ENCODE measurements around the gene BOK.

BOK gene

DNA sequence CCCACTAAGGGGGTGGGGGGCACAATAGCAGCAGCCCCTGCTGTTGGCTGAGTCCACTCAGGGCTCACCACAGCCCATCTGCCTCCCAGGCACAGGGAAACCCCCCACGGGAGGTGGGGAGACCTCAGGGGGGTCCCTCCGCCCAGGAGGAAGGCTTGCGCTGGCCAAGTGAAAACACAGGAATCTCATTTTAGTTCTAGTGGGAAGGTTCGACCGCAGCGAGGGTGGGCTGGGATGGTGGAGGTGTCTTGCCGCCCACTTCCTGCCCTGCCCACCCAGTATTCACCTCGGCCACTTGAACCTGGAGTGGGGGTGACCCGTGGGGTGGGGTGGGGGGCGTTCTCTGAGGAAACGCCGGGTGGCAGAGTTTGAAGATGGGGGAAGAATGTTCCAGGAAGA lies 6.9 kb upstream of the BOK start:
- Histone ChIP-seq H3K27me3 (ENCODE audit: control insufficient read depth, insufficient read depth, low read length) (no peaks in the 10 kb centered on the region), H3K4me3 (ENCODE audit: low read depth, low read length) (no peak overlapping the region), H3K36me3 (ENCODE audit: control insufficient read depth, insufficient read depth, low read length) (no peaks in the 10 kb centered on the region), H3K27ac (ENCODE audit: low read depth, low read length) (no peak overlapping the region), H3K9me3 (ENCODE audit: control insufficient read depth, insufficient read depth, low read length) (no peaks in the 10 kb centered on the region), H3K9ac (ENCODE audit: low read depth, low read length) (no peak overlapping the region), H3K4me1 (ENCODE audit: control insufficient read depth, insufficient read depth, low read length) (peaks cover 11% of the 10 kb centered on the region)

DNA sequence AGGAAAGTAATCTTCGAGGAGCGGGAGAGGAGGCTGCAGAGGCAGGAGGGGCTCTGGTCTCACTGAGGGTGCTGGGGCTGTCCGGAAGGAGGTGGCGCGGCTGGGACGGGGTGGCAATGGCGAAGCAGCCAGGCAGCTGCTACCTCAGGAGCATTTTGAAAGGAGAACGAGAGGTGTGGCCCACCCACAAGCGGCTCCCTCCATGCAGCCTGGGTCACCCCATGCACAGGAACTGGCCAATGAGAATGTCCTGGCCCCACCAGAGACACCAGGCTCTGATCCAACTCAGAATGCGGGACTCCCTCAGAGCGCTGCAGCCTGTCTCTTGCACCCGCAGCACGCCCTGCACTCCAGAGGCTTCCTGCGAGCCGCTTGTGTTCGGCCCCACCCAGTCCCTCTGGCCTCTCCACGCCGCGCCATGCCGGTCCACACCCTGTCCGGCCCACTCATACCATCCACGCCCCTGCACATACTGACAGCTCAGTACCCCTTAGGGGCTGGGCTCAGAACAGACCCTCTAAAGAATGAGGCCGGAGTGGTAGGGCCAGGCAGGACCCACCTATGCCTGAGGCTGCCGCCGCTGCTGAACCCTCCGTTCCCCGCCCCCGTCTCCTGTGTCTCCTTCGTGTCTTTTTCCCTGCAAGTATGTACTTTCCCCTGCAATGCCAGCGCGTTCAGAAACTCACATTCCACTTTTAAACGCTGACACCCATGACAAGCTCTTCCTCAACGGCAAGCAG lies 6.4 kb upstream of the BOK start:
- Histone ChIP-seq H3K36me3 (ENCODE audit: control insufficient read depth, insufficient read depth, low read length) (no peaks in the 10 kb centered on the region), H3K4me1 (ENCODE audit: control insufficient read depth, insufficient read depth, low read length) (peaks cover 5% of the 10 kb centered on the region; the same call in 1 of the 2 replicates), H3K27ac (ENCODE audit: low read depth, low read length) (no peak overlapping the region), H3K9me3 (ENCODE audit: control insufficient read depth, insufficient read depth, low read length) (no peaks in the 10 kb centered on the region), H3K4me3 (ENCODE audit: low read depth, low read length) (no peak overlapping the region), H3K9ac (ENCODE audit: low read depth, low read length) (no peak overlapping the region), H3K27me3 (ENCODE audit: control insufficient read depth, insufficient read depth, low read length) (no peaks in the 10 kb centered on the region)

DNA sequence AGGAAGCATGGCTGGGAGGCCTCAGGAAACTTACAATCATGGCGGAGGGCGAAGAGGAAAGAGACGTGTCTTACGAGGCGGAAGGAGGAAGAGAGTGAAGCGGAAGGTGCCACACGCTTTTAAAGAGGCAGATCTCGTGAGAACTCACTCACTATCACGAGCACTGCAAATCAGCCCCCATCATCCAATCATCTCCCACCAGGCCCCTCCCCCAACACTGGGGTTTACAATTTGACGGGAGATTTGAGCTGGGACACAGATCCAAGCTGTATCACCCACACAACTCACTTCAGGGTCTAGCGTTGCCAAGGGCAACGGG lies 5.1 kb upstream of the BOK start:
- H3K9ac ChIP-seq (ENCODE audit: low read depth, low read length) = no peak overlapping the region
- no peak overlapping the region for H3K4me3 ChIP-seq (ENCODE audit: low read depth, low read length)
- H3K4me1 ChIP-seq (ENCODE audit: control insufficient read depth, insufficient read depth, low read length) = 0 out of 2 replicates have a peak, but pooled peaks cover 3% of the 10 kb centered on the region
- no peaks in the 10 kb centered on the region for H3K9me3 ChIP-seq (ENCODE audit: control insufficient read depth, insufficient read depth, low read length)
- peaks cover 6% of the 10 kb centered on the region for H3K27me3 ChIP-seq (ENCODE audit: control insufficient read depth, insufficient read depth, low read length)
- H3K36me3 ChIP-seq (ENCODE audit: control insufficient read depth, insufficient read depth, low read length) = no peaks in the 10 kb centered on the region
- H3K27ac ChIP-seq (ENCODE audit: low read depth, low read length) = no peak overlapping the region

DNA sequence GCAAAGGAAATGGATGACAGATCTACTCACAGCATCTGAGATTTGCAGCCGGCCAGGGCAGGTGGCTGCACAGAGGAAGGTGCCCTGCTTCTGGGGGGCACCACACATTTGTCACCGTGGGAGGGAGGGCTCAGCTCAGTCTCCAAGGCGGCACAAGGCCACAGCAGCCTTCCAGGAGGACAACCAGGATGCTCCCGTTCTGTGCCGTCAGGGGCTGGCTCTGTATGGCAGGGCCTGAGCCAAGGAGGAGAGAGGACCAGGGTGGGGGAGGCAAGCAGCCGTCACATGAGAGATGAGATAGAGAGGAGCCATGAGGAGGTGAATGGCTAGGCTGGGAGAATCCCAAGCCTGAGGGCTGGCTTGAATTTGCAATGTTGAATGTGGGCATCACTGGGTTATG lies 4.6 kb upstream of the BOK start:
- no peaks in the 10 kb centered on the region for H3K36me3 ChIP-seq (ENCODE audit: control insufficient read depth, insufficient read depth, low read length)
- H3K9ac ChIP-seq (ENCODE audit: low read depth, low read length) = no peak overlapping the region
- no peak overlapping the region for H3K4me3 ChIP-seq (ENCODE audit: low read depth, low read length)
- H3K4me1 ChIP-seq (ENCODE audit: control insufficient read depth, insufficient read depth, low read length) = 0 out of 2 replicates have a peak, but pooled peaks cover 3% of the 10 kb centered on the region
- H3K27ac ChIP-seq (ENCODE audit: low read depth, low read length) = no peak overlapping the region
- H3K27me3 ChIP-seq (ENCODE audit: control insufficient read depth, insufficient read depth, low read length) = peaks cover 6% of the 10 kb centered on the region
- no peaks in the 10 kb centered on the region for H3K9me3 ChIP-seq (ENCODE audit: control insufficient read depth, insufficient read depth, low read length)

DNA sequence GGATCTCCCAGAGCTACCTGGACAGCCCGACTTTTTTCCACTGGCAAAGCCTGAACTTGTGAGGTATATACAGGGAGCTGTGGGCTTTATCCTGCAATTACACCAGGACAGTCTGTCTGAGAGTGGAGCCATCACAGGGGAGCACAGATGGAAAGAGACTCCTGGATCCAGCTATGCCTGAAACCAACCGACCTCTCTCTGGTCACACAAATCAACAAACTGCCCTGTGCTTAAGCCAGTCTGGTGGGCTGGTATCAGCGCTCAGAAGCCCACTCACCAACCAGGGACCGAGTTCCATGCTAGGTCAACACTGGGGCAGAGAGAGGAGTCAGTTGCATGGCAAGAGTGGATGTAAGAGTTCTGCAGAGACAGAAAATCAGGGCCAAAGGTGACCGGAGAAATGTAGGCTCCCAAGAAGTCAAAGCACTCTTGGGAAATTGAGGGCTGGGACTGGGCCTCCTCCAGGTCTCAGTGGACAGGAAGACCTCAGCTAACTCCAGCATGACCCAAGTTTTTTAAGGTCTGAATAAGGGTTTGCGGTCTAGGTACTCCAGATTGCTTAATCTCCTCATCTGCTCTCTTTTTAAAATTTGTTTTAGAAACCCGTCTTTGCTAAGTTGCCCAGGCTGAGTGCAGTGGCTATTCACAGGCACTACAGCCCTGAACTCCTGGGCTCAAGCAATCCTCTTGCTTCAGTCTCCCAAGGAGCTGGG lies 3.8 kb upstream of the BOK start:
- H3K36me3 ChIP-seq (ENCODE audit: control insufficient read depth, insufficient read depth, low read length) = no peaks in the 10 kb centered on the region
- no peak overlapping the region for H3K9ac ChIP-seq (ENCODE audit: low read depth, low read length)
- peaks cover 6% of the 10 kb centered on the region for H3K27me3 ChIP-seq (ENCODE audit: control insufficient read depth, insufficient read depth, low read length)
- H3K27ac ChIP-seq (ENCODE audit: low read depth, low read length) = no peak overlapping the region
- H3K9me3 ChIP-seq (ENCODE audit: control insufficient read depth, insufficient read depth, low read length) = no peaks in the 10 kb centered on the region
- no peak overlapping the region for H3K4me3 ChIP-seq (ENCODE audit: low read depth, low read length)
- peaks cover 4% of the 10 kb centered on the region; the same call in 1 of the 2 replicates for H3K4me1 ChIP-seq (ENCODE audit: control insufficient read depth, insufficient read depth, low read length)

DNA sequence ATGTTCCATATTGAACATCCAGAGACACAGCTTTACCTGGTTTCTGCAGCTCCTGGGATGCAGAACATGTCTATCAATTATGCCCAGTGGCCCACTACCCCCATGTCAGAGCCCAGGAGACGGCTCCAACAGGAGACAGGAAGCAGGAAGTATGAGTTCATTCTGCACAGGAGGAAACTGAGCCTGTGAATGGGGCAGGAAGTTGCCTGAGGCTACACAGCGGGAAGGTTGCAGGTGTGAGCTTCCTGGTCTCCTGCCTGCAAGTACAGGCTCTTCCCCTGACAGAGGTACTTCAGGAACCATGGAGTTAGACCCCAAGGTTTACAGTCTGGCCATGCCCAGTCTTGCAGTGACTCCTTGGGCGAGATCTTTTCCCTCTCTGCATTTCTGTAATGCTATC lies 2.8 kb upstream of the BOK start:
- H3K9ac ChIP-seq (ENCODE audit: low read depth, low read length) = no peak overlapping the region
- H3K4me1 ChIP-seq (ENCODE audit: control insufficient read depth, insufficient read depth, low read length) = peaks cover 9% of the 10 kb centered on the region; the same call in 1 of the 2 replicates
- no peak overlapping the region for H3K4me3 ChIP-seq (ENCODE audit: low read depth, low read length)
- no peaks in the 10 kb centered on the region for H3K36me3 ChIP-seq (ENCODE audit: control insufficient read depth, insufficient read depth, low read length)
- no peaks in the 10 kb centered on the region for H3K9me3 ChIP-seq (ENCODE audit: control insufficient read depth, insufficient read depth, low read length)
- peaks cover 6% of the 10 kb centered on the region for H3K27me3 ChIP-seq (ENCODE audit: control insufficient read depth, insufficient read depth, low read length)
- no peak overlapping the region for H3K27ac ChIP-seq (ENCODE audit: low read depth, low read length)

DNA sequence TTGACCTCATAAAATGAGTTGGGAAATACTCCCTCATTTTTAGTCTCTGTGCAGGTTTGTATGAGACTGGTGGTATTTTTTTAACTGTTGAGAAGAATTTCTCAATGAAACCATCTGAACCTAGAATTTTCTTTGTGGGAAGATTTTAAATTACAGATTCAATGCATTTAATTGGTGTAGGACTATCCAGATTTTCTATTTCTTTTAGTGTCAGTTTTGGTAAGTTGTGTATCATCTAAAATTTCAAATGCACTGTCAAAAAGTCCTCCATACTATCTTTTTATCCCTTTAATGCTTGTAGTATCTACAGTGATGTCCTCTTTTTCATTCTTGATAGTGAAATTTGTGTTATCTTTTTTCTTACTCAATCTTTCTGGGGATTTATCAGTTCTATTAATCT lies 1.8 kb upstream of the BOK start:
- no peaks in the 10 kb centered on the region for H3K9me3 ChIP-seq (ENCODE audit: control insufficient read depth, insufficient read depth, low read length)
- peaks cover 9% of the 10 kb centered on the region; the same call in 1 of the 2 replicates for H3K4me1 ChIP-seq (ENCODE audit: control insufficient read depth, insufficient read depth, low read length)
- H3K9ac ChIP-seq (ENCODE audit: low read depth, low read length) = no peak overlapping the region
- H3K4me3 ChIP-seq (ENCODE audit: low read depth, low read length) = no peak overlapping the region
- no peak overlapping the region for H3K27ac ChIP-seq (ENCODE audit: low read depth, low read length)
- H3K36me3 ChIP-seq (ENCODE audit: control insufficient read depth, insufficient read depth, low read length) = no peaks in the 10 kb centered on the region
- peaks cover 6% of the 10 kb centered on the region for H3K27me3 ChIP-seq (ENCODE audit: control insufficient read depth, insufficient read depth, low read length)

DNA sequence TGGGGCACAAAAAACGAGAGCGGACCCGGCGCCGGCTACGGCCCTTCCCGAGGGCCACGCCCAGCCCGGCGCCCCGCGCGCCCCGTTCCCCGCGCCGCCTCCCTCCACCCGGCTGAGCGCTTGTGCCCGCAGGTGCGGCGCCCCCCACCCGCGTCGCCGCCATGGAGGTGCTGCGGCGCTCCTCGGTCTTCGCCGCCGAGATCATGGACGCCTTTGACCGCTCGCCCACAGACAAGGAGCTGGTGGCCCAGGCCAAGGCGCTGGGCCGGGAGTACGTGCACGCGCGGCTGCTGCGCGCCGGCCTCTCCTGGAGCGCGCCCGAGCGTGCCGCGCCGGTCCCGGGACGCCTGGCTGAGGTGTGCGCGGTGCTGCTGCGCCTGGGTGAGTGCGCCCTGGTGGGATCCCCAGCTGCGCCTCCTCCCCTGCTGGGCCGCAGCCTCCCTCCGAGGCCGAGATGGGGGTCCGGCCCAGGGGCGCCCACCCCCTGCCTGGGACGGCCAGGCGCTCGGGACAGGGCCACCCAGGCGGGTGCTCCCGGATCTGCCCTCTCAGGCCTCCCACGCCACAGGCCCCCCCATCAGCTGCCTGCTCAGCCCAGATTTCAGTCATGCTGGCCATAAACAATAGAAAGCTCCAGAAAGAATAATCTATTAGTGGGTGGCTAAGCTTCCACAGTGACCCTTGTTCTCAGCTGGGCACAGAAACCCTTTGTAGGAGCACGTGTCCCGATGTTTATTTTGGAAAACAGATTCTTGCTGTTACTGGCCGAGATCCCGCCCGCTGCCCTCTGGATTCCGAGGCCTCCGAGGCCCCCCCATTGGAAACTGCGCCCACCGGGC lies 997 bp downstream of the BOK start:
- Histone ChIP-seq H3K36me3 (ENCODE audit: control insufficient read depth, insufficient read depth, low read length) (peaks cover 5% of the 10 kb centered on the region), H3K9ac (ENCODE audit: low read depth, low read length) (peak overlapping the region; percentile 61), H3K27ac (ENCODE audit: low read depth, low read length) (peak overlapping the region; percentile 42)

DNA sequence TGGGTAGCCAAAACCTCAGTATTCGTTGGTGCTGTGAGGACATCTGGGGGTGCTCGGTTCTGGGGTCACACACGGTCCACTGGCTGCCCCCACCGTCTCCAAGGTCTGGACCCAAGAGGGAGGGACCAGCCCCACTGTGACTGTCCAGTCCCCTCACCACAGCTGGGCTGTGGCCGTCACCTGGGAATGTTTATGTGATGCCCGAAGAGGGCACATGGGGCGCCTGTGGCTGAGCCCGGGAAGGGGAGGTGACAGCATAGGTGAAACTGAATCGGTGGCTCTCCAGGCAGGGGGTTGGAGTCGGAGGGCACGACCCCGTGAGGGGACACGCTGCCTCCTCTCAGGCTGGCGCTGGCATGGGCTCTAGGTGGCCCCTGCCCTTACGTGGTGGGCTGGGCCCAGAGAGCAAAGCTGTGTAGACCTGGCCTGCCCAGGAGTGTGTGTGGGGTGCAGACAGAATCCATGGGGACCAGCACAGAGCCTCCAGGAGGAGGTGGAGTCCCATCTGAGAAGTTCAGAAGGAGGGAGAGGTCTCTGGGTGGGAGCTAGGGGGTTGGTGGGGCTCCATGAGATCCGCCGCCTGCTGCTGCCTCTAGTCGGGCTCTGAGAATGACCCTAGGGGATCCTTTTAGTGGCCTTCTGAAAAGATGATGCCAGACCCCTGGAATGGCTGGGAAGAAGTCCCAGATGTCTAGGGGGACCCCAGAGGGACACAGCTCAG lies 1.8 kb downstream of the BOK start:
- peaks cover 9% of the 10 kb centered on the region; the same call in 1 of the 2 replicates for H3K4me1 ChIP-seq (ENCODE audit: control insufficient read depth, insufficient read depth, low read length)
- no peaks in the 10 kb centered on the region for H3K9me3 ChIP-seq (ENCODE audit: control insufficient read depth, insufficient read depth, low read length)
- no peak overlapping the region for H3K27ac ChIP-seq (ENCODE audit: low read depth, low read length)
- peaks cover 6% of the 10 kb centered on the region for H3K27me3 ChIP-seq (ENCODE audit: control insufficient read depth, insufficient read depth, low read length)
- peaks cover 5% of the 10 kb centered on the region for H3K36me3 ChIP-seq (ENCODE audit: control insufficient read depth, insufficient read depth, low read length)
- no peak overlapping the region for H3K9ac ChIP-seq (ENCODE audit: low read depth, low read length)
- H3K4me3 ChIP-seq (ENCODE audit: low read depth, low read length) = peak overlapping the region; percentile 74; the same call in 1 of the 2 replicates

More for the DNA sequence above, 997 bp downstream of the BOK start:
- H3K27me3 ChIP-seq (ENCODE audit: control insufficient read depth, insufficient read depth, low read length) = peaks cover 6% of the 10 kb centered on the region
- H3K4me1 ChIP-seq (ENCODE audit: control insufficient read depth, insufficient read depth, low read length) = peaks cover 9% of the 10 kb centered on the region; the same call in 1 of the 2 replicates
- H3K4me3 ChIP-seq (ENCODE audit: low read depth, low read length) = peak overlapping the region; percentile 74
- no peaks in the 10 kb centered on the region for H3K9me3 ChIP-seq (ENCODE audit: control insufficient read depth, insufficient read depth, low read length)

DNA sequence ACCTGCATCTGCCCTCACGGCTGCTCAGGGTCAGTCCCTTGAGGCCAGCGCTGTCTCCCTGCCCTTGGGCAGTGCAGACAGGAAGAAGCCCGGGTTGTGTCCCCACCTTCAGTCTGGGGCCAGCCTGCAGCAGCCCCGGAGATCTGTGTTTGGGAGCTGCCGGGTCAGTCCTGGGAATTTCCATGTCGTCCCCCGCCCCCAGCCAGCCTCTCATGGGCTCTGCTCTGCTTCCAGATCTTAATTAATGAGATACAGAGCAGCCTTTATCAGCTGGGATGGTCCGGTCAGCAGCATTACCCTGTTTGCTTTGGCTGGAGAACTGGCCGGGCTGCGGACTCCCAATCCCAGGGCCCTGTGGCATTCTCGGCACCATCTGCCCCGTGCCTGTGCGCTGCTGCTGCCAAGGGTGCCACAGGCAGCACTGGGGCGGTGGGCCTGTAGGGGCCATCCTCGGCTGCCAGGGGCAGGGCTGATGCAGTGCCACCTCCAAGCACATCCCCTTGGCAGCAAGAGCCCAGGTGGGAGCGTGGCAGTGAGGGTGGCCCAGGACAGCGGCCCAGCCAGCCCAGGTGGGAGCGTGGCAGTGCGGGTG lies 2.4 kb downstream of the BOK start:
- no peak overlapping the region for H3K4me3 ChIP-seq (ENCODE audit: low read depth, low read length)
- peaks cover 6% of the 10 kb centered on the region for H3K27me3 ChIP-seq (ENCODE audit: control insufficient read depth, insufficient read depth, low read length)
- H3K9ac ChIP-seq (ENCODE audit: low read depth, low read length) = no peak overlapping the region
- H3K27ac ChIP-seq (ENCODE audit: low read depth, low read length) = no peak overlapping the region
- peaks cover 5% of the 10 kb centered on the region for H3K36me3 ChIP-seq (ENCODE audit: control insufficient read depth, insufficient read depth, low read length)
- H3K9me3 ChIP-seq (ENCODE audit: control insufficient read depth, insufficient read depth, low read length) = no peaks in the 10 kb centered on the region
- peaks cover 6% of the 10 kb centered on the region; the same call in 1 of the 2 replicates for H3K4me1 ChIP-seq (ENCODE audit: control insufficient read depth, insufficient read depth, low read length)

All from HUES48 (cell line).